ENCODE data around the gene CTNNB1. TPM values are rescaled to one million over a fixed set of nuclear protein-coding genes. Genes with fewer than 3 reads are reported as not detected.

The CTNNB1 gene
- total RNA-seq, 1 experiment from 2014 or later = 387 TPM

DNA sequence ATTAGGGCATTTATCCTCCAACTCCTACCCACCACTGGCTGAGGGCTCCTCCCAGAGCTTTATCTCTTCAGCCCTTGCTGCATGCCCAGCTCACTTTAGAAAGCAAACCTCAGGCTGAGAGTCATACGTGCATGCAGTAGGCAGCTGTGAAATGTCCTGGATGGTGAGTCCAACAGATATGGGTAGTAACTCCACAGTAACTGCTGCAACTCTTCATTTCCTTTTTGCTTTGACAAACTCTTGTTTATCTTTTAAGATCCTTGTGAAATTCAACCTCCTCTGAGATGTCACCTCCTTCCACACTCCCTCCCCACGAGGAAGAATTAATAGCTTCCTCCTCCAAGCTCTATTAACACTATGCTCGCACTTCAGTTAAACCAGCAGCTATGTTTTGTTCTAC is 35.9 kb upstream of the CTNNB1 start:
- ATAC-seq = no peak
- no peak overlapping the region for H3K4me3 Mint-ChIP-seq

DNA sequence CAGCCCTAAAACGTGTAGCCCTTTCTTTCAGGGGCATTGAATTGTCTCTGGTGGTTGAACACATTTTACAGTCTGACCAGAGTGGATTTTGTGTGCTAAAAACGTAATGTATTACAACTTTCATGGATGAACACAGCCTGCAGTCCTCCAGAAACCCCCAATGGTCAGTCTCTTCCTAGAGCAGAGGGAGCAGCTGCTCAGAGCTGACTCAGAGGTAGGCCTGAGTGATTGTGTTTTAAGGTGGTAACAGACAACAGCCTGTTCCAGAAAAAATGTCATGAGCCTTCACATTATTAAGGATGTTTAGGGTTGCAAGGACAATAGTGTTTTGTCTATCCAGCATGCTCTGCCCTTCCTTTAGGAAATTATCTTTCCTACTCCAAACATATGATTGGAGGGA is 34.5 kb upstream of the CTNNB1 start:
- ChIA-PET POLR2A (no interaction called here), CTCF (no interaction called here)
- H3K4me3 Mint-ChIP-seq = no peak overlapping the region
- no peaks in the 10 kb centered on the region for H3K4me1 Mint-ChIP-seq
- no peaks in the 10 kb centered on the region; the same call in 1 of the 2 replicates for H3K27me3 Mint-ChIP-seq (ENCODE audit: low read depth)
- ATAC-seq (no peak), DNase-seq (ENCODE audit: low spot score) (no peak)
- no peaks in the 10 kb centered on the region for H3K36me3 Mint-ChIP-seq
- TF ChIP-seq, protein P1, sequence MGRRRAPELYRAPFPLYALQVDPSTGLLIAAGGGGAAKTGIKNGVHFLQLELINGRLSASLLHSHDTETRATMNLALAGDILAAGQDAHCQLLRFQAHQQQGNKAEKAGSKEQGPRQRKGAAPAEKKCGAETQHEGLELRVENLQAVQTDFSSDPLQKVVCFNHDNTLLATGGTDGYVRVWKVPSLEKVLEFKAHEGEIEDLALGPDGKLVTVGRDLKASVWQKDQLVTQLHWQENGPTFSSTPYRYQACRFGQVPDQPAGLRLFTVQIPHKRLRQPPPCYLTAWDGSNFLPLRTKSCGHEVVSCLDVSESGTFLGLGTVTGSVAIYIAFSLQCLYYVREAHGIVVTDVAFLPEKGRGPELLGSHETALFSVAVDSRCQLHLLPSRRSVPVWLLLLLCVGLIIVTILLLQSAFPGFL (CRISPR knock-in tag; IDR thresholded peaks at IDR 0.05; ENCODE audit: borderline replicate concordance) = no peak
- no peak for TF ChIP-seq AFF4 (CRISPR knock-in tag; IDR thresholded peaks at IDR 0.05; ENCODE audit: borderline replicate concordance)
- no peak overlapping the region for H3K27ac Mint-ChIP-seq
- peaks cover 17% of the 10 kb centered on the region for H3K9me3 Mint-ChIP-seq

More for the DNA sequence above, 35.9 kb upstream of the CTNNB1 start:
- H3K4me1 Mint-ChIP-seq = peaks cover 12% of the 10 kb centered on the region
- DNase-seq (ENCODE audit: low spot score) = no peak
- no peaks in the 10 kb centered on the region; the same call in 1 of the 2 replicates for H3K27me3 Mint-ChIP-seq (ENCODE audit: low read depth)
- POLR2A ChIA-PET = no interaction called here
- TF ChIP-seq, protein P2, sequence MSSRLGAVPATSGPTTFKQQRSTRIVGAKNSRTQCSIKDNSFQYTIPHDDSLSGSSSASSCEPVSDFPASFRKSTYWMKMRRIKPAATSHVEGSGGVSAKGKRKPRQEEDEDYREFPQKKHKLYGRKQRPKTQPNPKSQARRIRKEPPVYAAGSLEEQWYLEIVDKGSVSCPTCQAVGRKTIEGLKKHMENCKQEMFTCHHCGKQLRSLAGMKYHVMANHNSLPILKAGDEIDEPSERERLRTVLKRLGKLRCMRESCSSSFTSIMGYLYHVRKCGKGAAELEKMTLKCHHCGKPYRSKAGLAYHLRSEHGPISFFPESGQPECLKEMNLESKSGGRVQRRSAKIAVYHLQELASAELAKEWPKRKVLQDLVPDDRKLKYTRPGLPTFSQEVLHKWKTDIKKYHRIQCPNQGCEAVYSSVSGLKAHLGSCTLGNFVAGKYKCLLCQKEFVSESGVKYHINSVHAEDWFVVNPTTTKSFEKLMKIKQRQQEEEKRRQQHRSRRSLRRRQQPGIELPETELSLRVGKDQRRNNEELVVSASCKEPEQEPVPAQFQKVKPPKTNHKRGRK (CRISPR knock-in tag; IDR thresholded peaks at IDR 0.05; ENCODE audit: borderline replicate concordance) = no peak
- no peak for TF ChIP-seq JAZF1 (CRISPR knock-in tag; IDR thresholded peaks at IDR 0.05)
- TF ChIP-seq ZNF317 (CRISPR knock-in tag; IDR thresholded peaks at IDR 0.05; ENCODE audit: borderline replicate concordance, low read depth) = no peak
- TF ChIP-seq ZNF121 (CRISPR knock-in tag; IDR thresholded peaks at IDR 0.05) = no peak
- TF ChIP-seq, protein P1 (CRISPR knock-in tag; IDR thresholded peaks at IDR 0.05; ENCODE audit: borderline replicate concordance) = no peak
- no peak for TF ChIP-seq FOXJ3 (CRISPR knock-in tag; IDR thresholded peaks at IDR 0.05; ENCODE audit: borderline replicate concordance)
- no peak for TF ChIP-seq ATF2 (CRISPR knock-in tag; IDR thresholded peaks at IDR 0.05; ENCODE audit: borderline replicate concordance, low read depth)
- TF ChIP-seq FOXP1 (CRISPR knock-in tag; IDR thresholded peaks at IDR 0.05; ENCODE audit: borderline replicate concordance) = no peak
- H3K27ac Mint-ChIP-seq = no peak overlapping the region
- CTCF ChIA-PET = no interaction called here
- no peaks in the 10 kb centered on the region for H3K36me3 Mint-ChIP-seq
- peaks cover 14% of the 10 kb centered on the region for H3K9me3 Mint-ChIP-seq

DNA sequence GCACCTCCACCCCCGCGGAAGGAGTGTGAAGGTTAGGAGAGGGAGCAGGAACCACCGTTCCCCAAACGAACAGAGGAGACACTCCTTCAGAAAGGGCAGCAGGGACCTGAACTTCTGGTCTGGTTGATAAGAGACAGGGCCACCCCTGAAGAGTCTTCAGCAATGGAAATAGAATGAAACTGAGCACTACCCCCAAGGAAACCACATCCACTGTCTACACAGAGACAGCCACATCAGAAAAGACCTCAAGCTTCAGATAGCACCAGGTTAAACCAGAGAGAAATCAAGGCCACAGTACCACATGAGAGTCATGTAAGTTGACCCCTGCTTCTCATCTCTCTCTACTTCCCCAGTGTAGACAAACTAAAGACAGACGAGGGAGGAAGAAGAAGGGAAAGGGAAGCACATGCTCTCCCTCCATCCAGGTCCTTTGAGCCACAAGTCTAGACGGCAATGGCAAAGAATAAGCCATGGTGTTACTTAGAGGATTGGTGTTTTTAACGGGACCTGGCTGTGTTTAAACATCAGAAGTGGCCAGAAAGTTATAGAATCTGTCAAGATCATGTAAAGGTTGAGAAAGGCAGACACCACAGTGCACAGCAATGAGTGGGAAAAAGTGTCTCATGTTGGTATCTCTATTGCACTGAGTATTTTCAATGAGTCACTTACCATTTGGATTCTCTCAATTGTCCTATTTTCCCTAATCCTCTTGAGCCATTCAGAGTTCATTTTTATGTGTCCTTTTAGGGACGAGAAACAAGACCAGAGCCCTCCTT is 31.4 kb upstream of the CTNNB1 start:
- DNase-seq (ENCODE audit: low spot score) (no peak), ATAC-seq (no peak)
- H3K27me3 Mint-ChIP-seq (ENCODE audit: low read depth) = no peaks in the 10 kb centered on the region; the same call in 1 of the 2 replicates
- H3K27ac Mint-ChIP-seq = no peak overlapping the region
- ChIA-PET POLR2A (no interaction called here), CTCF (no interaction called here)
- H3K4me1 Mint-ChIP-seq = peaks cover 22% of the 10 kb centered on the region
- H3K4me3 Mint-ChIP-seq = no peak overlapping the region
- H3K36me3 Mint-ChIP-seq = no peaks in the 10 kb centered on the region
- peaks cover 17% of the 10 kb centered on the region for H3K9me3 Mint-ChIP-seq
- TF ChIP-seq ZNF263 (CRISPR knock-in tag; IDR thresholded peaks at IDR 0.05; ENCODE audit: low read depth) (no peak), EMX1 (CRISPR knock-in tag; IDR thresholded peaks at IDR 0.05) (no peak), ZNF423 (CRISPR knock-in tag; IDR thresholded peaks at IDR 0.05) (no peak), RORB (CRISPR knock-in tag; IDR thresholded peaks at IDR 0.05) (no peak), NR2C2 (CRISPR knock-in tag; IDR thresholded peaks at IDR 0.05) (no peak), JAZF1 (CRISPR knock-in tag; IDR thresholded peaks at IDR 0.05) (no peak), ZNF396 (CRISPR knock-in tag; IDR thresholded peaks at IDR 0.05; ENCODE audit: borderline replicate concordance) (no peak), ELF4 (CRISPR knock-in tag; IDR thresholded peaks at IDR 0.05; ENCODE audit: low read depth) (no peak)
- TF ChIP-seq, protein P3, sequence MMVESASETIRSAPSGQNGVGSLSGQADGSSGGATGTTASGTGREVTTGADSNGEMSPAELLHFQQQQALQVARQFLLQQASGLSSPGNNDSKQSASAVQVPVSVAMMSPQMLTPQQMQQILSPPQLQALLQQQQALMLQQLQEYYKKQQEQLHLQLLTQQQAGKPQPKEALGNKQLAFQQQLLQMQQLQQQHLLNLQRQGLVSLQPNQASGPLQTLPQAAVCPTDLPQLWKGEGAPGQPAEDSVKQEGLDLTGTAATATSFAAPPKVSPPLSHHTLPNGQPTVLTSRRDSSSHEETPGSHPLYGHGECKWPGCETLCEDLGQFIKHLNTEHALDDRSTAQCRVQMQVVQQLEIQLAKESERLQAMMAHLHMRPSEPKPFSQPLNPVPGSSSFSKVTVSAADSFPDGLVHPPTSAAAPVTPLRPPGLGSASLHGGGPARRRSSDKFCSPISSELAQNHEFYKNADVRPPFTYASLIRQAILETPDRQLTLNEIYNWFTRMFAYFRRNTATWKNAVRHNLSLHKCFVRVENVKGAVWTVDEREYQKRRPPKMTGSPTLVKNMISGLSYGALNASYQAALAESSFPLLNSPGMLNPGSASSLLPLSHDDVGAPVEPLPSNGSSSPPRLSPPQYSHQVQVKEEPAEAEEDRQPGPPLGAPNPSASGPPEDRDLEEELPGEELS (CRISPR knock-in tag; IDR thresholded peaks at IDR 0.05) = no peak
- TF ChIP-seq, protein P4, sequence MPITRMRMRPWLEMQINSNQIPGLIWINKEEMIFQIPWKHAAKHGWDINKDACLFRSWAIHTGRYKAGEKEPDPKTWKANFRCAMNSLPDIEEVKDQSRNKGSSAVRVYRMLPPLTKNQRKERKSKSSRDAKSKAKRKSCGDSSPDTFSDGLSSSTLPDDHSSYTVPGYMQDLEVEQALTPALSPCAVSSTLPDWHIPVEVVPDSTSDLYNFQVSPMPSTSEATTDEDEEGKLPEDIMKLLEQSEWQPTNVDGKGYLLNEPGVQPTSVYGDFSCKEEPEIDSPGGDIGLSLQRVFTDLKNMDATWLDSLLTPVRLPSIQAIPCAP (CRISPR knock-in tag; IDR thresholded peaks at IDR 0.05) = no peak

Data from WTC11 (cell line).